Pancreas (tissue), 8 donors: ENCODE measurements around the gene CSRNP3. TPM values are rescaled to one million over a fixed set of nuclear protein-coding genes. Genes with fewer than 3 reads are reported as not detected.

Experiments
- polyA plus RNA-seq, 2 donors: library from polyadenylated mRNA; stranded (reverse); fragments of 200-250 nt; gene quantifications; one replicate each; pipeline ENCODE4 v1.2.3, GENCODE V29; 2013
- total RNA-seq, 6 donors: library from RNA; stranded (reverse); fragmentation: NEBNext Ultra II Directional in 4 of 6; extraction: Animal tissue kit (Norgen Biotek cat#: 25700) in 4 of 6; gene quantifications; one replicate each; pipeline versions ENCODE4 v1.2.1 to v1.2.4, GENCODE V29; 2021 to 2023
- donor health status: healthy with polysubstance abuse.
- donor health status: DM: no; HTN: no; CAD: no; lungs with moderate emphysema.
- donor health status: DM: no; HTN: no; CAD: no.
- donor health status: Bipolar disorder and iron deficiency.
- donor health status: DM: yes; HTN: yes; CAD: no.
- donor health status: DM: no; HTN: no; CAD: no.
- donor health status: DM: no; HTN: no; CAD: no.
- donor health status: DM: yes; HTN: yes; CAD: no.

Gene CSRNP3
- total and polyA plus RNA-seq, 8 donors, result 0.91 to 4.8 (median 3.1) TPM

Other genes starting within 250 kb of the CSRNP3 start
- under 1 TPM; 0.08 to 0.34 (median 0.16) TPM for gene SCN2A, start 230.3 kb upstream of the CSRNP3 start, total RNA-seq
- gene SCN2A, start 230.3 kb upstream of the CSRNP3 start, polyA plus RNA-seq, result under 1 TPM; 0.19 to 0.26 TPM